Activated CD4-positive, alpha-beta T cell treated with anti-CD3 and anti-CD28 coated beads for 36 hours (primary cell): ENCODE measurements around the gene CLPTM1. TPM values are rescaled to one million over a fixed set of nuclear protein-coding genes. Genes with fewer than 3 reads are reported as not detected.

Experiments used
- ATAC-seq: fragments of 200-7000 bp; cut with Tn5 transposase; one replicate; pipeline ENCODE4 v1.10.0; 2021; ENCODE audit warnings: mild to moderate bottlenecking, moderate library complexity
- CTCF ChIA-PET: fragments of 350-600 bp; sonication (Branson Sonifier 250); formaldehyde crosslinking; loops from one replicate; lab custom pipeline; 2021; ENCODE audit warnings: antibody characterized with exemption; lab: Charles Lee
- POLR2A ChIA-PET: fragments of 350-600 bp; sonication (Branson Sonifier 250); formaldehyde crosslinking; loops from one replicate; lab custom pipeline; 2021; ENCODE audit warnings: antibody characterized with exemption, inconsistent platforms; lab: Charles Lee
- DNase-seq: peaks from one replicate; pipeline ENCODE4 v3.0.0-alpha.2; 2020
- H3K27ac Mint-ChIP-seq: one replicate; pipeline ENCODE4 v1.8.0; 2021; ENCODE audit warnings: mixed read lengths
- H3K27me3 Mint-ChIP-seq: one replicate; pipeline ENCODE4 v1.8.0; 2021; ENCODE audit warnings: mixed read lengths
- H3K36me3 Mint-ChIP-seq: one replicate; pipeline ENCODE4 v1.8.0; 2021; ENCODE audit warnings: low read depth, mixed read lengths
- H3K4me1 Mint-ChIP-seq: one replicate; pipeline ENCODE4 v1.8.0; 2021; ENCODE audit warnings: mixed read lengths
- H3K4me3 Mint-ChIP-seq: one replicate; pipeline ENCODE4 v1.8.0; 2021; ENCODE audit warnings: mild to moderate bottlenecking, moderate library complexity, mixed read lengths
- H3K9me3 Mint-ChIP-seq: one replicate; pipeline ENCODE4 v1.8.0; 2021; ENCODE audit warnings: low read depth, mixed read lengths
- intact Hi-C, 2 experiments: fragments of 100-400 bp; cut with DNase I in 1 of 2; cut with micrococcal nuclease in 1 of 2; formaldehyde crosslinking; loops; one replicate each; pipeline versions ENCODE4 v1.14.2 to v1.15.1; 2022 to 2024; cut with DNase I, micrococcal nuclease
- total RNA-seq, 2 experiments: library from RNA; stranded (reverse); gene quantifications; one replicate each; pipeline ENCODE4 v1.2.3, GENCODE V29; 2021

Gene CLPTM1
- total RNA-seq, 2 experiments from 2014 or later = 41.6 to 44.1 TPM

DNA sequence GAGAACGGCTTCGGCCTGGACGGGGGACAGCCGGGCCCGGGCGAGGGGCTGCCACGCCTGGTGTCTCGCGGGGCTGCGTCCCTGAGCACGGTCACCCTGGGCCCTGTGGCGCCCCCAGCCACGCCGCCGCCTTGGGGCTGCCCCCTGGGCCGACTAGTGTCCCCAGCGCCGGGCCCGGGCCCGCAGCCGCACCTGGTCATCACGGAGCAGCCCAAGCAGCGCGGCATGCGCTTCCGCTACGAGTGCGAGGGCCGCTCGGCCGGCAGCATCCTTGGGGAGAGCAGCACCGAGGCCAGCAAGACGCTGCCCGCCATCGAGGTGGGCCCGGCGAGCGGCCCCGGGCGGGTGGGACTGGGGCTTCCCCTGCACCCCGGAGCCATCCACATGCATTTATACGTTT is 56.8 kb downstream of the CLPTM1 start:
- no peaks in the 10 kb centered on the region for H3K27me3 Mint-ChIP-seq
- H3K4me3 Mint-ChIP-seq = no peak overlapping the region
- no peak for DNase-seq
- no peak for ATAC-seq
- CTCF ChIA-PET = no interaction called here
- H3K36me3 Mint-ChIP-seq = peaks cover 18% of the 10 kb centered on the region
- no peak overlapping the region for H3K27ac Mint-ChIP-seq
- POLR2A ChIA-PET = no interaction called here
- intact Hi-C loops = no loop called here
- no peaks in the 10 kb centered on the region for H3K9me3 Mint-ChIP-seq
- H3K4me1 Mint-ChIP-seq = peaks cover 9% of the 10 kb centered on the region

DNA sequence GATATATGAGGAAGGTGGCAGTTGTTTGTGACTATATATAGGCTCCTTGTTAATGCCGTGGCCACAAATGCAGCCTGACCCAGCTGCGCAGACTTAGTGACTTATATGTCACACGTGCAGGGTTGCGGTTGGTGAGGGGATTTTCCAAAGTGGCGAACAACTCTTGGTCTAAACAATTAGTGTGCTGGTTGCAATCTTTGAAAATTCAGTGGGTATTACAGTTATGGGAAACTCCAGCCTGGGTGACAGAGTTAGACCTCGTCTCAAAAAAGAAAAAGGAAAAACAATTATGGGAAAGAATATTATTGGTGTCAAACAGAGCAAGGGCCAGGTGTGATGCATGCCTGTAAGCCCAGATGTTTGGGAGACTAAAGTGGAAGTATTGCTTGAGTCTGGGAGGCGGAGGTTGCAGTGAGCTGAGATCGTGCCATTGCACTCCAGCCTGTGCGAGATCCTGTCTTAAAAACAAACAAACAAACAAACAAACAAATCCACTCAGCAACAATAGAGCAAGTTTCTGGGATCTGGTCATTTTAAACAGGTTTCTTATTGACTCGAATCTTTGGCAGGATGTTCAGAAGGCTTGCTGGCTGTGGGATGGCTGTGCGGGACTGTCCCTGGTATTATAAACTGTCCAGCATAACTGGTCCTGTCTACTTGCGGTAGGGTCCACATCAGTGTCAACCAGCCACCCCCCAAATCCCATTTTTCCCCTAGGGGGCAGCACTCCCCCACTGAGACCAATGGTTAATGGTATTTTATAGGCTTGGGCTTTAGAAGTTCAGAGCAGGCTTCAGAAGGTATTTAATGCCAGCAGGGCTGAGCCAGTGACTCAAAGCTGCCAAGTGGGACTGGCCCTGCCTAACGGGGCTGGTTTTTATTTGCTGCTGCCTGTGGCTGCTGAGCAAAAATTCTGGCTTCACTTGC is 61.5 kb downstream of the CLPTM1 start:
- ChIA-PET CTCF (interaction anchor here (0.7 to 2.3 kb wide), 3 partner anchors 13 to 43 kb away, joined by 3 to 7 read pairs (median 3); no protein-coding TSS in a partner anchor), POLR2A (no interaction called here)
- peaks cover 18% of the 10 kb centered on the region for H3K36me3 Mint-ChIP-seq
- intact Hi-C loops = loop anchor here (1.0 to 5.0 kb wide), 3 partner anchors 41 to 170 kb away; no protein-coding TSS in a partner anchor
- H3K9me3 Mint-ChIP-seq = no peaks in the 10 kb centered on the region
- peaks cover 9% of the 10 kb centered on the region for H3K4me1 Mint-ChIP-seq
- no peaks in the 10 kb centered on the region for H3K27me3 Mint-ChIP-seq
- peak; percentile 83 for DNase-seq
- peak overlapping the region; percentile 40 for H3K4me3 Mint-ChIP-seq
- peak overlapping the region; percentile 83 for H3K27ac Mint-ChIP-seq
- peak; percentile 79 for ATAC-seq

DNA sequence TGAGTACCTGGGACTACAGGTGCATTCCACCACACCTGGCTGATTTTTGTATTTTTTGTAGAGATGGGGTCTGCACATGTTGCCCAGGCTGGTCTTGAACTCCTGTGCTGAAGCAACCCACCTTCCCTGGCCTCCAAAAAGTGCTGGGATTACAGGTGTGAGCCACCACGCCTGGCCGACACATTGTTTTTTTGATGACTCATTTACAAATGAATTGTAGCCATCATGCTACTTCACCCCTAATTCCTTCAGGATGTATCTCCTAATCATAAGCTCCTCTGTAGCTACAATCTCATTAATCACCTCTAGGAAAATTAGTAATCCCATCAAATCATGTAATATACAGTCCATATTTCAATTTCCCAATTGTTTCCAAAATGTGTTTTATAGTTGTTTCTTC is 64.0 kb downstream of the CLPTM1 start:
- intact Hi-C loops = loop anchor here in 1 of 2 experiments (5.0 kb wide), 1 partner anchor 38 kb away; no protein-coding TSS in a partner anchor
- no peaks in the 10 kb centered on the region for H3K27me3 Mint-ChIP-seq
- no peaks in the 10 kb centered on the region for H3K9me3 Mint-ChIP-seq
- ChIA-PET CTCF (interaction anchor here (0.8 to 1.3 kb wide), 3 partner anchors 11 to 20 kb away, joined by 3 read pairs; no protein-coding TSS in a partner anchor), POLR2A (interaction anchor here (0.7 kb wide), 1 partner anchor 246 kb away, joined by 3 read pairs; no protein-coding TSS in a partner anchor)
- H3K27ac Mint-ChIP-seq = peak overlapping the region; percentile 9
- peaks cover 9% of the 10 kb centered on the region for H3K4me1 Mint-ChIP-seq
- H3K4me3 Mint-ChIP-seq = no peak overlapping the region
- no peak for ATAC-seq
- H3K36me3 Mint-ChIP-seq = peaks cover 19% of the 10 kb centered on the region
- DNase-seq = no peak

GRCh38 chr19:45020071-45020470 is 64.9 kb downstream of the CLPTM1 start:
- Mint-ChIP-seq H3K27me3 (no peaks in the 10 kb centered on the region), H3K36me3 (peaks cover 20% of the 10 kb centered on the region), H3K4me3 (no peak overlapping the region), H3K9me3 (no peaks in the 10 kb centered on the region), H3K27ac (no peak overlapping the region), H3K4me1 (peaks cover 9% of the 10 kb centered on the region)
- intact Hi-C loops = no loop called here
- CTCF ChIA-PET = interaction anchor here (0.7 to 1.3 kb wide), 3 partner anchors 10 to 168 kb away, joined by 3 read pairs; no protein-coding TSS in a partner anchor
- POLR2A ChIA-PET = no interaction called here
- DNase-seq = no peak
- ATAC-seq = no peak

- DNase-seq = no peak
- H3K9me3 Mint-ChIP-seq = no peaks in the 10 kb centered on the region
- H3K4me1 Mint-ChIP-seq = no peaks in the 10 kb centered on the region
- CTCF ChIA-PET = interaction anchor here (0.6 to 1.3 kb wide), 2 partner anchors 10 to 35 kb away, joined by 4 read pairs; no protein-coding TSS in a partner anchor
- intact Hi-C loops = no loop called here
- POLR2A ChIA-PET = no interaction called here
- no peak for ATAC-seq
- peaks cover 28% of the 10 kb centered on the region for H3K36me3 Mint-ChIP-seq
- H3K4me3 Mint-ChIP-seq = no peak overlapping the region
- H3K27ac Mint-ChIP-seq = no peak overlapping the region
- H3K27me3 Mint-ChIP-seq = no peaks in the 10 kb centered on the region
Observed at GRCh38 chr19:45021971-45022370, 66.8 kb downstream of the CLPTM1 start.

- no peak for ATAC-seq
- ChIA-PET POLR2A (no interaction called here), CTCF (interaction anchor here (0.7 kb wide), 1 partner anchor 416 kb away, joined by 3 read pairs; no protein-coding TSS in a partner anchor)
- Mint-ChIP-seq H3K4me1 (no peaks in the 10 kb centered on the region), H3K27ac (no peak overlapping the region), H3K9me3 (no peaks in the 10 kb centered on the region), H3K36me3 (peaks cover 33% of the 10 kb centered on the region), H3K4me3 (no peak overlapping the region), H3K27me3 (no peaks in the 10 kb centered on the region)
- no peak for DNase-seq
- intact Hi-C loops = no loop called here
Observed at GRCh38 chr19:45023048-45023447, 67.9 kb downstream of the CLPTM1 start.

GRCh38 chr19:45025264-45025663 is 70.1 kb downstream of the CLPTM1 start:
- no peak overlapping the region for H3K27ac Mint-ChIP-seq
- H3K4me1 Mint-ChIP-seq = no peaks in the 10 kb centered on the region
- CTCF ChIA-PET = no interaction called here
- no peak for DNase-seq
- H3K27me3 Mint-ChIP-seq = no peaks in the 10 kb centered on the region
- peaks cover 36% of the 10 kb centered on the region for H3K36me3 Mint-ChIP-seq
- POLR2A ChIA-PET = no interaction called here
- H3K9me3 Mint-ChIP-seq = no peaks in the 10 kb centered on the region
- intact Hi-C loops = no loop called here
- no peak for ATAC-seq
- no peak overlapping the region for H3K4me3 Mint-ChIP-seq

GRCh38 chr19:45027371-45027770 is 72.2 kb downstream of the CLPTM1 start:
- ChIA-PET CTCF (interaction anchor here (1.1 kb wide), 1 partner anchor 32 kb away, joined by 3 read pairs; no protein-coding TSS in a partner anchor), POLR2A (interaction anchor here (1.6 kb wide), 1 partner anchor 12 kb away, joined by 6 read pairs; no protein-coding TSS in a partner anchor)
- no peak overlapping the region for H3K4me3 Mint-ChIP-seq

GRCh38 chr19:45030825-45031224 is 75.6 kb downstream of the CLPTM1 start:
- no peak for ATAC-seq
- H3K4me3 Mint-ChIP-seq = no peak overlapping the region
- peaks cover 61% of the 10 kb centered on the region for H3K36me3 Mint-ChIP-seq
- ChIA-PET POLR2A (interaction anchor here (0.7 kb wide), 1 partner anchor 9 kb away, joined by 5 read pairs; no protein-coding TSS in a partner anchor), CTCF (interaction anchor here (1.0 kb wide), 1 partner anchor 11 kb away, joined by 3 read pairs; no protein-coding TSS in a partner anchor)
- intact Hi-C loops = no loop called here
- no peaks in the 10 kb centered on the region for H3K27me3 Mint-ChIP-seq
- H3K9me3 Mint-ChIP-seq = no peaks in the 10 kb centered on the region
- DNase-seq = no peak
- no peaks in the 10 kb centered on the region for H3K4me1 Mint-ChIP-seq
- H3K27ac Mint-ChIP-seq = no peak overlapping the region

More at GRCh38 chr19:45027371-45027770, 72.2 kb downstream of the CLPTM1 start:
- Mint-ChIP-seq H3K4me1 (no peaks in the 10 kb centered on the region), H3K27me3 (no peaks in the 10 kb centered on the region), H3K27ac (no peak overlapping the region), H3K9me3 (no peaks in the 10 kb centered on the region), H3K36me3 (peaks cover 48% of the 10 kb centered on the region)
- intact Hi-C loops = no loop called here
- DNase-seq = no peak
- no peak for ATAC-seq

DNA sequence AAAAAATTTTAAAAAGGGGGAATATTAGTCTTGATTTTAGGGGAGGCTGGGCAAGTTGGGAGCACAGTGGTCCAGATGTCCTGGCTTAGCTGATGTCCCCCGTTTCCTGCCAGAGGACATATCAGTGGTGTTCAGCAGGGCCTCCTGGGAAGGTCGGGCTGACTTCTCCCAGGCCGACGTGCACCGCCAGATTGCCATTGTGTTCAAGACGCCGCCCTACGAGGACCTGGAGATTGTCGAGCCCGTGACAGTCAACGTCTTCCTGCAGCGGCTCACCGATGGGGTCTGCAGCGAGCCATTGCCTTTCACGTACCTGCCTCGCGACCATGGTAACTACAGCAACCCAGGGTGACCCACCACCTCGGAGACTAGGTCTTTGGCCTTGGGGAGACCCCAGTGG is 77.2 kb downstream of the CLPTM1 start:
- DNase-seq = no peak
- CTCF ChIA-PET = interaction anchor here (0.6 kb wide), 1 partner anchor 447 kb away, joined by 5 read pairs; no protein-coding TSS in a partner anchor
- H3K9me3 Mint-ChIP-seq = no peaks in the 10 kb centered on the region
- H3K36me3 Mint-ChIP-seq = peaks cover 55% of the 10 kb centered on the region
- no peak for ATAC-seq
- no peak overlapping the region for H3K4me3 Mint-ChIP-seq
- POLR2A ChIA-PET = no interaction called here
- intact Hi-C loops = no loop called here
- H3K27me3 Mint-ChIP-seq = no peaks in the 10 kb centered on the region
- H3K27ac Mint-ChIP-seq = no peak overlapping the region
- no peaks in the 10 kb centered on the region for H3K4me1 Mint-ChIP-seq

GRCh38 chr19:45035755-45036154 is 80.6 kb downstream of the CLPTM1 start:
- intact Hi-C loops = no loop called here
- Mint-ChIP-seq H3K27me3 (no peaks in the 10 kb centered on the region), H3K4me3 (no peak overlapping the region), H3K36me3 (peaks cover 56% of the 10 kb centered on the region), H3K9me3 (no peaks in the 10 kb centered on the region), H3K27ac (no peak overlapping the region), H3K4me1 (peaks cover 18% of the 10 kb centered on the region)
- ATAC-seq = no peak
- ChIA-PET CTCF (interaction anchor here (0.5 kb wide), 1 partner anchor 1389 kb away, joined by 3 read pairs; no protein-coding TSS in a partner anchor), POLR2A (interaction anchor here (0.7 kb wide), 1 partner anchor 341 kb away, joined by 3 read pairs; no protein-coding TSS in a partner anchor)
- DNase-seq = no peak
